Left forelimb (tissue), 1 donor: Measurements from ENCODE around the gene SMAD2.

Source experiments
- DNase-seq: peaks from one replicate; pipeline ENCODE4 v3.0.0-alpha.2; 2018; ENCODE audit warnings: low spot score

The SMAD2 gene

GRCh38 chr18:47932190-47932589 is 1.7 kb upstream of the SMAD2 start:
- no peak for DNase-seq

- DNase-seq, result no peak
Measured at GRCh38 chr18:47931718-47932103, 1.3 kb upstream of the SMAD2 start.

- DNase-seq, result peak; percentile 97
Measured at GRCh38 chr18:47930931-47931717, 665 bp upstream of the SMAD2 start.

- DNase-seq, result no peak
Measured at GRCh38 chr18:47929681-47930198, 719 bp downstream of the SMAD2 start.

- DNase-seq, result no peak
Measured at GRCh38 chr18:47928466-47928865, 2.0 kb downstream of the SMAD2 start.

GRCh38 chr18:47926101-47926850 is 4.2 kb downstream of the SMAD2 start:
- no peak for DNase-seq

- no peak for DNase-seq
Measured at GRCh38 chr18:47919916-47920315, 10.5 kb downstream of the SMAD2 start.

GRCh38 chr18:47917923-47918610 is 12.4 kb downstream of the SMAD2 start:
- DNase-seq, result no peak

- DNase-seq, result no peak
Measured at GRCh38 chr18:47915930-47916329, 14.5 kb downstream of the SMAD2 start.

- DNase-seq, result no peak
Measured at GRCh38 chr18:47915229-47915628, 15.2 kb downstream of the SMAD2 start.

GRCh38 chr18:47912794-47913585 is 17.5 kb downstream of the SMAD2 start:
- DNase-seq, result no peak

- no peak for DNase-seq
Measured at GRCh38 chr18:47912343-47912742, 18.1 kb downstream of the SMAD2 start.

- no peak for DNase-seq
Measured at GRCh38 chr18:47911877-47912276, 18.6 kb downstream of the SMAD2 start.

GRCh38 chr18:47909484-47909883 is 21.0 kb downstream of the SMAD2 start:
- DNase-seq, result no peak

GRCh38 chr18:47908592-47908991 is 21.9 kb downstream of the SMAD2 start:
- DNase-seq, result no peak

- no peak for DNase-seq
Measured at GRCh38 chr18:47906408-47906807, 24.1 kb downstream of the SMAD2 start.

GRCh38 chr18:47903809-47904208 is 26.6 kb downstream of the SMAD2 start:
- no peak for DNase-seq

- no peak for DNase-seq
Measured at GRCh38 chr18:47901624-47902362, 28.7 kb downstream of the SMAD2 start.

- DNase-seq, result no peak
Measured at GRCh38 chr18:47899107-47899840, 31.2 kb downstream of the SMAD2 start.

- no peak for DNase-seq
Measured at GRCh38 chr18:47898696-47899095, 31.8 kb downstream of the SMAD2 start.
